Ishikawa (cell line): ENCODE measurements around the gene MAPK8IP1.

ENCODE experiments used
- CEBPB ChIP-seq: IDR thresholded peaks from 2 replicates; pipeline ENCODE4 v1.6.1; 2012
- CREB1 ChIP-seq: IDR thresholded peaks from 2 replicates; pipeline ENCODE4 v1.6.1; 2012; ENCODE audit warnings: low read depth
- EGR1 ChIP-seq: IDR thresholded peaks from 2 replicates; pipeline ENCODE4 v1.6.1; 2012
- EP300 ChIP-seq: IDR thresholded peaks from 2 replicates; pipeline ENCODE4 v1.6.1; 2012; ENCODE audit warnings: borderline replicate concordance
- FOXM1 ChIP-seq: IDR thresholded peaks from 2 replicates; pipeline ENCODE4 v1.6.1; 2012; ENCODE audit warnings: low read depth, borderline replicate concordance
- MAX ChIP-seq: IDR thresholded peaks from 2 replicates; pipeline ENCODE4 v1.6.1; 2012
- NFIC ChIP-seq: IDR thresholded peaks from 2 replicates; pipeline ENCODE4 v1.6.1; 2012
- RAD21 ChIP-seq: IDR thresholded peaks from 2 replicates; pipeline ENCODE4 v1.6.1; 2012; ENCODE audit warnings: low read depth
- REST ChIP-seq: IDR thresholded peaks from 2 replicates; pipeline ENCODE4 v1.6.1; 2012; ENCODE audit warnings: low read depth, mild to moderate bottlenecking
- TAF1 ChIP-seq: IDR thresholded peaks from 2 replicates; pipeline ENCODE4 v1.6.1; 2012; ENCODE audit warnings: low read depth, mild to moderate bottlenecking
- TCF12 ChIP-seq: IDR thresholded peaks from 2 replicates; pipeline ENCODE4 v1.6.1; 2012; ENCODE audit warnings: low read depth
- TEAD4 ChIP-seq: IDR thresholded peaks from 2 replicates; pipeline ENCODE4 v1.6.1; 2012
- USF1 ChIP-seq: IDR thresholded peaks from 2 replicates; pipeline ENCODE4 v1.6.1; 2012
- YY1 ChIP-seq: IDR thresholded peaks from 2 replicates; pipeline ENCODE4 v1.6.1; 2012; ENCODE audit warnings: low read depth
- ZBTB7A ChIP-seq: IDR thresholded peaks from 2 replicates; pipeline ENCODE4 v1.6.1; 2012; ENCODE audit warnings: low read depth

The MAPK8IP1 gene

GRCh38 chr11:45846174-45846675 is 39.2 kb upstream of the MAPK8IP1 start:
- TF ChIP-seq EP300 (no peak), ZBTB7A (no peak), RAD21 (no peak), MAX (no peak), REST (no peak), TCF12 (no peak), EGR1 (no peak), TEAD4 (no peak), CREB1 (no peak), FOXM1 (no peak), USF1 (no peak), NFIC (no peak), YY1 (no peak), CEBPB (no peak), TAF1 (no peak)

GRCh38 chr11:45846974-45847910 is 38.2 kb upstream of the MAPK8IP1 start, which contains the start of gene CRY2:
Gene CRY2, plus strand, starts transcription at chr11:45847475. Its CDS starts 16 bp downstream, at chr11:45847491.
- peak; percentile 94 for TF ChIP-seq YY1
- TF ChIP-seq TCF12, result no peak; the same call in 1 of the 2 replicates
- TF ChIP-seq CREB1, result peak; percentile 76
- peak; percentile 99 for TF ChIP-seq MAX
- TF ChIP-seq CEBPB, result no peak
- peak; percentile 78 for TF ChIP-seq NFIC
- TF ChIP-seq EGR1, result peak; percentile 83
- TF ChIP-seq TAF1, result peak; percentile 97
- 0 out of 2 replicates have a peak, but pooled peaks have one; percentile 22 for TF ChIP-seq USF1
- TF ChIP-seq REST, result peak; percentile 41
- TF ChIP-seq FOXM1, result no peak
- peak; percentile 42; the same call in 1 of the 2 replicates for TF ChIP-seq ZBTB7A

- TF ChIP-seq CREB1 (no peak), ZBTB7A (0 out of 2 replicates have a peak, but pooled peaks have one; percentile 36), YY1 (no peak)
Measured at GRCh38 chr11:45847911-45848316, 37.5 kb upstream of the MAPK8IP1 start.

GRCh38 chr11:45848654-45849081 is 36.8 kb upstream of the MAPK8IP1 start:
- TF ChIP-seq YY1, result no peak
- no peak for TF ChIP-seq FOXM1
- no peak for TF ChIP-seq RAD21
- TF ChIP-seq MAX, result no peak
- no peak for TF ChIP-seq USF1
- no peak for TF ChIP-seq TEAD4

GRCh38 chr11:45850446-45850845 is 35.0 kb upstream of the MAPK8IP1 start:
- no peak for TF ChIP-seq CEBPB
- no peak for TF ChIP-seq USF1
- TF ChIP-seq ZBTB7A, result no peak
- no peak for TF ChIP-seq FOXM1
- no peak for TF ChIP-seq RAD21
- no peak for TF ChIP-seq TAF1
- no peak for TF ChIP-seq NFIC
- no peak for TF ChIP-seq EP300
- no peak for TF ChIP-seq TEAD4
- no peak for TF ChIP-seq MAX
- no peak for TF ChIP-seq EGR1
- TF ChIP-seq REST, result no peak
- no peak for TF ChIP-seq YY1
- no peak for TF ChIP-seq TCF12
- no peak for TF ChIP-seq CREB1
